Tibial nerve (tissue), 4 donors: ENCODE data around the gene PLEKHA6.
"Not testable (repeated sequence)": the region's sequence is repeated elsewhere in the genome, so short reads cannot be mapped to it uniquely, and the experiment has no call there.

ENCODE experiments used
- EP300 ChIP-seq, 2 donors: sonication (generic); formaldehyde crosslinking; IDR thresholded peaks; one replicate each; pipeline ENCODE4 v1.6.1; 2017; ENCODE audit warnings: antibody characterized with exemption in 2 of 2, mild to moderate bottlenecking in 1 of 2
- POLR2A ChIP-seq, 2 donors: fragments of 450-650 bp; IDR thresholded peaks; one replicate each; pipeline ENCODE4 v1.6.1; 2017; ENCODE audit warnings: antibody characterized with exemption in 2 of 2, mild to moderate bottlenecking in 2 of 2, moderate library complexity in 2 of 2
- TF ChIP-seq, protein P1 (sequence below), 5 experiments: fragments of 200-600 bp in 3 of 5; fragments of 450-650 bp in 2 of 5; sonication (generic) in 3 of 5; IDR thresholded peaks; one replicate each; pipeline ENCODE4 v1.5.1; 2016 to 2019; ENCODE audit warnings: antibody characterized with exemption in 5 of 5, mild to moderate bottlenecking in 3 of 5, moderate library complexity in 2 of 5

DNA sequence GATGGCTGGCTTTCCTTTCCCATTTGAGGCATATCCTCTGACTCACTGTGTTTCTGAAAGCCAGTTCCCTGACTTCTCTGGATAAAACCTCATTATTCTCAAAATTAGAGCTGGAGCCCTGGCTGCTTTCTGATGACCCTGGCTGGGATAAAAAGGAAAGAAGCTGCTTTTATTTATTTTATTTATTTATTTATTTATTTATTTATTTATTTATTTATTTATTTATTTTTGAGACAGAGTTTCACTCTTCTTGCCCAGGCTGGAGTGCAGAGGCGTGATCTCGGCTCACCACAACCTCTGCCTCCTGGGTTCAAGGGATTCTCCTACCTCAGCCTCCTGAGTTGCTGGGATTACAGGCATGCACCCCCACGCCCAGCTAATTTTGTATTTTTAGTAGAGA, 31.9 kb downstream of the PLEKHA6 start:
- TF ChIP-seq, protein P1, sequence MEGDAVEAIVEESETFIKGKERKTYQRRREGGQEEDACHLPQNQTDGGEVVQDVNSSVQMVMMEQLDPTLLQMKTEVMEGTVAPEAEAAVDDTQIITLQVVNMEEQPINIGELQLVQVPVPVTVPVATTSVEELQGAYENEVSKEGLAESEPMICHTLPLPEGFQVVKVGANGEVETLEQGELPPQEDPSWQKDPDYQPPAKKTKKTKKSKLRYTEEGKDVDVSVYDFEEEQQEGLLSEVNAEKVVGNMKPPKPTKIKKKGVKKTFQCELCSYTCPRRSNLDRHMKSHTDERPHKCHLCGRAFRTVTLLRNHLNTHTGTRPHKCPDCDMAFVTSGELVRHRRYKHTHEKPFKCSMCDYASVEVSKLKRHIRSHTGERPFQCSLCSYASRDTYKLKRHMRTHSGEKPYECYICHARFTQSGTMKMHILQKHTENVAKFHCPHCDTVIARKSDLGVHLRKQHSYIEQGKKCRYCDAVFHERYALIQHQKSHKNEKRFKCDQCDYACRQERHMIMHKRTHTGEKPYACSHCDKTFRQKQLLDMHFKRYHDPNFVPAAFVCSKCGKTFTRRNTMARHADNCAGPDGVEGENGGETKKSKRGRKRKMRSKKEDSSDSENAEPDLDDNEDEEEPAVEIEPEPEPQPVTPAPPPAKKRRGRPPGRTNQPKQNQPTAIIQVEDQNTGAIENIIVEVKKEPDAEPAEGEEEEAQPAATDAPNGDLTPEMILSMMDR (IDR thresholded peaks at IDR 0.05): not testable (repeated sequence)
- TF ChIP-seq EP300, POLR2A (IDR thresholded peaks at IDR 0.05): not testable (repeated sequence)
